Measurements from ENCODE around the gene C16orf95.

- TF ChIP-seq SUZ12 (IDR thresholded peaks at IDR 0.05) (no peak), ELF4 (IDR thresholded peaks at IDR 0.05) (no peak), SP1 (IDR thresholded peaks at IDR 0.05) (no peak)
These were observed 26.0 kb upstream of the C16orf95 start for GRCh38 chr16:87342978-87343752.

All from HEK293T (cell line).